Neural cell (in vitro differentiated cells): ENCODE results near the gene ALDH1L1. TPM values are rescaled to one million over a fixed set of nuclear protein-coding genes. Genes with fewer than 3 reads are reported as not detected.

Experiments used
- H2AFZ ChIP-seq: fragments of 200-600, 300-800 bp; sonication (generic), shearing (Covaris generic); 2 replicates; pipeline ENCODE4 v1.6.0; 2014; ENCODE audit warnings: low read depth, mild to moderate bottlenecking, antibody characterized with exemption, low read length, moderate library complexity
- H3F3A ChIP-seq: fragments of 200-600 bp; shearing (Covaris generic); 2 replicates; pipeline ENCODE4 v1.6.1; 2016; ENCODE audit warnings: mild to moderate bottlenecking, moderate library complexity, mixed read lengths, antibody characterized with exemption, low read length; ENCODE audit not compliant: insufficient read depth, poor library complexity, severe bottlenecking
- H3K27ac ChIP-seq: fragments of 200-600, 300-800 bp; sonication (generic), shearing (Covaris generic); 2 replicates; pipeline ENCODE4 v1.5.1; 2014; ENCODE audit warnings: mild to moderate bottlenecking, low read length, moderate library complexity
- H3K27me3 ChIP-seq: fragments of 300-800, 200-600 bp; sonication (generic), shearing (Covaris generic); 2 replicates; pipeline ENCODE4 v1.6.0; 2014; ENCODE audit warnings: mild to moderate bottlenecking, low read depth, low read length, moderate library complexity; ENCODE audit not compliant: insufficient read depth
- H3K36me3 ChIP-seq: fragments of 300-800, 200-600 bp; sonication (generic), shearing (Covaris generic); 2 replicates; pipeline ENCODE4 v1.5.1; 2014; ENCODE audit warnings: mild to moderate bottlenecking, antibody characterized with exemption, low read length, moderate library complexity; ENCODE audit not compliant: insufficient read depth
- H3K4me2 ChIP-seq: fragments of 300-800, 200-600 bp; sonication (generic), shearing (Covaris generic); 2 replicates; pipeline ENCODE4 v1.6.0; 2014; ENCODE audit warnings: mild to moderate bottlenecking, low read length
- H3K4me3 ChIP-seq: fragments of 300-800, 200-600 bp; sonication (generic), shearing (Covaris generic); 2 replicates; pipeline ENCODE4 v1.5.1; 2014; ENCODE audit warnings: mild to moderate bottlenecking, low read length, moderate library complexity
- H3K79me2 ChIP-seq: fragments of 200-600 bp; shearing (Covaris generic); replicated peaks from 2 replicates; pipeline ENCODE4 v1.6.0; 2014; ENCODE audit warnings: mild to moderate bottlenecking, low read length, moderate library complexity; ENCODE audit not compliant: insufficient read depth
- H3K9ac ChIP-seq: fragments of 300-800, 200-600 bp; sonication (generic), shearing (Covaris generic); 2 replicates; pipeline ENCODE4 v1.6.1; 2016; ENCODE audit warnings: mild to moderate bottlenecking, low read length, mixed read lengths
- H3K9me2 ChIP-seq: fragments of 200-600 bp; shearing (Covaris generic); 2 replicates; pipeline ENCODE4 v1.6.1; 2016; ENCODE audit warnings: mild to moderate bottlenecking, low read length, mixed read lengths; ENCODE audit not compliant: insufficient read depth
- H3K9me3 ChIP-seq: fragments of 200-600, 300-800 bp; sonication (generic), shearing (Covaris generic); 2 replicates; pipeline ENCODE4 v1.6.1; 2016; ENCODE audit warnings: mild to moderate bottlenecking, mixed run types, low read length, moderate library complexity, mixed read lengths
- H4K20me1 ChIP-seq: fragments of 200-600 bp; shearing (Covaris generic); 2 replicates; pipeline ENCODE4 v1.6.1; 2016; ENCODE audit warnings: mild to moderate bottlenecking, mixed run types; ENCODE audit not compliant: insufficient read depth
- CTCF ChIP-seq: fragments of 450-650 bp; IDR thresholded peaks from 2 replicates; pipeline ENCODE4 v1.5.1; 2014; ENCODE audit warnings: antibody characterized with exemption, mild to moderate bottlenecking, moderate library complexity; ENCODE audit not compliant: poor library complexity, severe bottlenecking
- EP300 ChIP-seq: fragments of 450-650 bp; conservative IDR thresholded peaks from 2 replicates; pipeline ENCODE4 v1.6.1; 2014; ENCODE audit warnings: antibody characterized with exemption, mild to moderate bottlenecking, moderate library complexity; ENCODE audit not compliant: poor library complexity, severe bottlenecking
- EZH2 ChIP-seq: fragments of 200-600, 300-800 bp; shearing (Covaris generic), sonication (generic); IDR thresholded peaks from 2 replicates; pipeline ENCODE4 v1.6.1; 2014; ENCODE audit warnings: antibody characterized with exemption, low read length, borderline replicate concordance, mild to moderate bottlenecking; ENCODE audit not compliant: insufficient read depth, poor library complexity, severe bottlenecking
- POLR2AphosphoS5 ChIP-seq: IDR thresholded peaks from 2 replicates; pipeline ENCODE4 v1.6.1; 2012
- RAD21 ChIP-seq: fragments of 450-650 bp; conservative IDR thresholded peaks from 2 replicates; pipeline ENCODE4 v1.6.1; 2014; ENCODE audit warnings: antibody characterized with exemption, mild to moderate bottlenecking, moderate library complexity
- REST ChIP-seq: IDR thresholded peaks from 2 replicates; pipeline ENCODE4 v1.6.1; 2012; ENCODE audit warnings: borderline replicate concordance
- SMC3 ChIP-seq: fragments of 450-650 bp; conservative IDR thresholded peaks from 2 replicates; pipeline ENCODE4 v1.6.1; 2014; ENCODE audit warnings: antibody characterized with exemption, mild to moderate bottlenecking, moderate library complexity; ENCODE audit not compliant: poor library complexity
- TAF1 ChIP-seq: IDR thresholded peaks from 2 replicates; pipeline ENCODE4 v1.6.1; 2012; ENCODE audit warnings: low read depth
- polyA plus RNA-seq: library from polyadenylated mRNA; depleted of rRNA; stranded (reverse); fragments of >200 nt; gene quantifications from 2 replicates; pipeline ENCODE4 v1.2.3, GENCODE V29; 2014

Gene ALDH1L1
- polyA plus RNA-seq, 1 donor from 2014 or later = not detected

- H3F3A ChIP-seq = no peaks in the 10 kb centered on the region
- no peaks in the 10 kb centered on the region for H3K36me3 ChIP-seq
- H3K9ac ChIP-seq = no peak overlapping the region
- H3K9me3 ChIP-seq = no peaks in the 10 kb centered on the region
- H3K4me3 ChIP-seq = no peak overlapping the region
- H3K4me2 ChIP-seq = no peak overlapping the region
- no peaks in the 10 kb centered on the region for H3K9me2 ChIP-seq
- no peak overlapping the region for H3K27ac ChIP-seq
- no peak overlapping the region for H2AFZ ChIP-seq
- no peaks in the 10 kb centered on the region for H3K79me2 ChIP-seq
- TF ChIP-seq SMC3 = no peak
- TF ChIP-seq EZH2 = no peak
- TF ChIP-seq EP300 = no peak
- no peaks in the 10 kb centered on the region for H4K20me1 ChIP-seq
- no peaks in the 10 kb centered on the region for H3K27me3 ChIP-seq
These were observed 26.8 kb upstream of the ALDH1L1 start for GRCh38 chr3:126207166-126207565.

GRCh38 chr3:126205717-126206655 lies 25.6 kb upstream of the ALDH1L1 start:
- Histone ChIP-seq H3K36me3 (no peaks in the 10 kb centered on the region), H3K9me3 (no peaks in the 10 kb centered on the region), H4K20me1 (no peaks in the 10 kb centered on the region), H3K79me2 (no peaks in the 10 kb centered on the region), H3K4me3 (no peak overlapping the region), H3K4me2 (no peak overlapping the region), H3K27ac (no peak overlapping the region), H3F3A (no peaks in the 10 kb centered on the region), H3K9ac (no peak overlapping the region), H3K9me2 (no peaks in the 10 kb centered on the region), H2AFZ (no peak overlapping the region), H3K27me3 (no peaks in the 10 kb centered on the region)
- TF ChIP-seq EZH2 = no peak

- no peak for TF ChIP-seq SMC3
- no peak for TF ChIP-seq EZH2
These were observed 22.3 kb upstream of the ALDH1L1 start for GRCh38 chr3:126202680-126203079.

GRCh38 chr3:126202276-126202675 lies 21.9 kb upstream of the ALDH1L1 start:
- Histone ChIP-seq H3K9ac (no peak overlapping the region), H3K27ac (no peak overlapping the region), H3K79me2 (no peaks in the 10 kb centered on the region), H3K9me3 (no peaks in the 10 kb centered on the region), H3K4me2 (no peak overlapping the region), H3F3A (no peaks in the 10 kb centered on the region), H3K4me3 (no peak overlapping the region), H4K20me1 (no peaks in the 10 kb centered on the region), H3K36me3 (no peaks in the 10 kb centered on the region), H3K27me3 (no peaks in the 10 kb centered on the region), H2AFZ (no peak overlapping the region), H3K9me2 (no peaks in the 10 kb centered on the region)
- no peak for TF ChIP-seq SMC3
- no peak for TF ChIP-seq CTCF
- TF ChIP-seq EP300 = no peak
- TF ChIP-seq POLR2AphosphoS5 = no peak
- no peak for TF ChIP-seq RAD21
- TF ChIP-seq TAF1 = no peak
- no peak for TF ChIP-seq EZH2
- TF ChIP-seq REST = no peak

More at GRCh38 chr3:126202680-126203079, 22.3 kb upstream of the ALDH1L1 start:
- H3K36me3 ChIP-seq = no peaks in the 10 kb centered on the region
- H4K20me1 ChIP-seq = no peaks in the 10 kb centered on the region
- H3K4me3 ChIP-seq = no peak overlapping the region
- H3K27ac ChIP-seq = no peak overlapping the region
- no peak overlapping the region for H2AFZ ChIP-seq
- no peaks in the 10 kb centered on the region for H3K27me3 ChIP-seq
- H3K9me2 ChIP-seq = no peaks in the 10 kb centered on the region
- no peak overlapping the region for H3K4me2 ChIP-seq
- no peaks in the 10 kb centered on the region for H3K9me3 ChIP-seq
- H3K9ac ChIP-seq = no peak overlapping the region
- H3F3A ChIP-seq = no peaks in the 10 kb centered on the region
- no peaks in the 10 kb centered on the region for H3K79me2 ChIP-seq
